HepG2 (cell line): ENCODE data around the gene NRL. TPM values are rescaled to one million over a fixed set of nuclear protein-coding genes. Genes with fewer than 3 reads are reported as not detected.

ENCODE experiments used
- DR1 ChIP-seq: sonication (generic); formaldehyde crosslinking; IDR thresholded peaks from 2 replicates; pipeline ENCODE4 v1.8.0; 2021; ENCODE audit warnings: mild to moderate bottlenecking, missing genetic modification reagents, inconsistent platforms
- E2F2 ChIP-seq: sonication (generic); formaldehyde crosslinking; IDR thresholded peaks from 2 replicates; pipeline ENCODE4 v1.4.0; 2020; ENCODE audit warnings: missing genetic modification reagents, borderline replicate concordance
- HNF1B ChIP-seq: sonication (generic); formaldehyde crosslinking; IDR thresholded peaks from 2 replicates; pipeline ENCODE4 v1.5.1; 2020; ENCODE audit warnings: mild to moderate bottlenecking, moderate library complexity, missing genetic modification reagents
- HOXD1 ChIP-seq: sonication (generic); formaldehyde crosslinking; IDR thresholded peaks from 2 replicates; pipeline ENCODE4 v1.5.0; 2020; ENCODE audit warnings: missing genetic modification reagents
- ISL2 ChIP-seq: sonication (generic); formaldehyde crosslinking; IDR thresholded peaks from 2 replicates; pipeline ENCODE4 v1.5.0; 2020; ENCODE audit warnings: missing genetic modification reagents
- JARID2 ChIP-seq: sonication (generic); formaldehyde crosslinking; IDR thresholded peaks from 2 replicates; pipeline ENCODE4 v1.8.1; 2023; ENCODE audit warnings: missing genetic modification reagents, inconsistent platforms; ENCODE audit not compliant: insufficient replicate concordance
- MAF1 ChIP-seq: sonication (generic); formaldehyde crosslinking; IDR thresholded peaks from 2 replicates; pipeline ENCODE4 v1.5.0; 2020; ENCODE audit warnings: missing genetic modification reagents, borderline replicate concordance
- MEIS1 ChIP-seq: sonication (generic); formaldehyde crosslinking; IDR thresholded peaks from 2 replicates; pipeline ENCODE4 v1.9.0; 2021; ENCODE audit warnings: mild to moderate bottlenecking, missing genetic modification reagents, moderate library complexity, borderline replicate concordance
- NONO ChIP-seq, 2 experiments: fragments of 450-650 bp in 1 of 2; sonication (generic) in 1 of 2; formaldehyde crosslinking in 1 of 2; IDR thresholded peaks in 1 of 2; conservative IDR thresholded peaks in 1 of 2; 2 replicates each; pipeline versions ENCODE4 v1.6.1 to v1.8.0; 2017 to 2022; ENCODE audit warnings: mild to moderate bottlenecking in 1 of 2, missing genetic modification reagents in 1 of 2, moderate library complexity in 1 of 2
- POLR2A ChIP-seq, 2 experiments: IDR thresholded peaks; 2 replicates each; pipeline ENCODE4 v1.6.1; 2011; ENCODE audit warnings: low read depth in 2 of 2, low read length in 2 of 2, mild to moderate bottlenecking in 1 of 2, moderate library complexity in 1 of 2; ENCODE audit not compliant: insufficient read depth in 1 of 2
- RBFOX2 ChIP-seq: fragments of 200-400 bp; formaldehyde crosslinking; IDR thresholded peaks from 2 replicates; pipeline ENCODE4 v1.6.1; 2017; ENCODE audit warnings: low read depth, mild to moderate bottlenecking, low read length
- RFXAP ChIP-seq: sonication (generic); formaldehyde crosslinking; IDR thresholded peaks from 2 replicates; pipeline ENCODE4 v1.4.0; 2020; ENCODE audit warnings: missing genetic modification reagents, borderline replicate concordance
- RXRA ChIP-seq: sonication (generic); formaldehyde crosslinking; IDR thresholded peaks from 2 replicates; pipeline ENCODE4 v1.5.1; 2020; ENCODE audit warnings: missing genetic modification reagents
- SALL2 ChIP-seq: sonication (generic); formaldehyde crosslinking; IDR thresholded peaks from 2 replicates; pipeline ENCODE4 v1.8.1; 2023; ENCODE audit warnings: mild to moderate bottlenecking, missing genetic modification reagents, inconsistent platforms
- XBP1 ChIP-seq: sonication (generic); formaldehyde crosslinking; IDR thresholded peaks from 2 replicates; pipeline ENCODE4 v1.5.0; 2020; ENCODE audit warnings: missing genetic modification reagents
- ZIK1 ChIP-seq: sonication (generic); formaldehyde crosslinking; IDR thresholded peaks from 2 replicates; pipeline ENCODE4 v1.5.0; 2020; ENCODE audit warnings: mild to moderate bottlenecking, low read depth, missing genetic modification reagents, borderline replicate concordance
- ZNF256 ChIP-seq: sonication (generic); formaldehyde crosslinking; conservative IDR thresholded peaks from 2 replicates; pipeline ENCODE4 v1.4.0; 2020; ENCODE audit warnings: missing genetic modification reagents
- ZNF275 ChIP-seq: sonication (generic); formaldehyde crosslinking; IDR thresholded peaks from 2 replicates; pipeline ENCODE4 v1.8.0; 2022; ENCODE audit warnings: missing genetic modification reagents, mild to moderate bottlenecking, inconsistent platforms, borderline replicate concordance
- ZNF329 ChIP-seq: sonication (generic); formaldehyde crosslinking; IDR thresholded peaks from 2 replicates; pipeline ENCODE4 v1.9.0; 2021; ENCODE audit warnings: low read depth, mild to moderate bottlenecking, missing genetic modification reagents
- ZNF354B ChIP-seq: sonication (generic); formaldehyde crosslinking; IDR thresholded peaks from 2 replicates; pipeline ENCODE4 v1.8.0; 2022; ENCODE audit warnings: mild to moderate bottlenecking, missing genetic modification reagents
- ZNF549 ChIP-seq: sonication (generic); formaldehyde crosslinking; IDR thresholded peaks from 2 replicates; pipeline ENCODE4 v1.5.0; 2020; ENCODE audit warnings: missing genetic modification reagents
- ZNF800 ChIP-seq: sonication (generic); formaldehyde crosslinking; IDR thresholded peaks from 2 replicates; pipeline ENCODE4 v1.4.0; 2020; ENCODE audit warnings: missing genetic modification reagents
- ZZZ3 ChIP-seq: sonication (generic); formaldehyde crosslinking; IDR thresholded peaks from 2 replicates; pipeline ENCODE4 v1.4.0; 2020; ENCODE audit warnings: missing genetic modification reagents, mild to moderate bottlenecking, borderline replicate concordance
- polyA plus RNA-seq, 8 experiments: library from polyadenylated mRNA; depleted of rRNA in 3 of 8; stranded (reverse) in 7 of 8; unstranded in 1 of 8; fragments of >200 nt; fragmentation: Illumina TruSeq in 4 of 8; extraction: Trizol in 4 of 8; gene quantifications; 2 replicates each; pipeline versions ENCODE4 v1.2.1 to v1.2.3, GENCODE V29; 2011 to 2016; ENCODE audit warnings: low read depth in 4 of 8, missing spikeins in 1 of 8, mixed read lengths in 1 of 8; ENCODE audit not compliant: insufficient read depth in 1 of 8
- total RNA-seq, 5 experiments: library from RNA; depleted of rRNA; stranded (reverse); fragments of >200 nt; fragmentation: Illumina TruSeq; extraction: Trizol; gene quantifications; 2 replicates each; pipeline ENCODE4 v1.2.3, GENCODE V29; 2016; ENCODE audit warnings: low read depth in 1 of 5

The NRL gene
- total and polyA plus RNA-seq, 2 of the 13 experiments (the other 11 are each of a cell fraction or from before 2014, with no cell fraction given), result 2.5 to 4.7 TPM

- TF ChIP-seq ZNF275 (CRISPR knock-in tag), result 0 out of 2 replicates have a peak, but pooled peaks have one; percentile 25
- no peak for TF ChIP-seq ZNF329 (CRISPR knock-in tag)
- peak; percentile 20 for TF ChIP-seq JARID2 (CRISPR knock-in tag)
- TF ChIP-seq DR1, result no peak
- no peak for TF ChIP-seq ZNF354B
- TF ChIP-seq ZNF549, result peak; percentile 77
- no peak; the same call in 1 of the 2 replicates for TF ChIP-seq SALL2 (CRISPR knock-in tag)
- TF ChIP-seq HOXD1 (CRISPR knock-in tag), result no peak
- TF ChIP-seq RXRA (CRISPR knock-in tag), result 0 out of 2 replicates have a peak, but pooled peaks have one; percentile 6
- TF ChIP-seq POLR2A (IDR thresholded peaks at IDR 0.05; ENCODE audit: insufficient read depth in 1 of 2, low read depth in 2 of 2, low read length in 2 of 2), result 0 out of 4 replicates have a peak, but pooled peaks of 1 of the 2 experiments have one; percentile 9
- peak; percentile 3; the same call in 1 of the 2 replicates for TF ChIP-seq RBFOX2
- 0 out of 2 replicates have a peak, but pooled peaks have one; percentile 4 for TF ChIP-seq RFXAP (CRISPR knock-in tag)
- TF ChIP-seq ZNF800 (CRISPR knock-in tag), result 0 out of 2 replicates have a peak, but pooled peaks have one; percentile 32
- 0 out of 2 replicates have a peak, but pooled peaks have one; percentile 7 for TF ChIP-seq E2F2 (CRISPR knock-in tag)
- no peak for TF ChIP-seq NONO (IDR thresholded peaks at IDR 0.05)
- TF ChIP-seq NONO (CRISPR knock-in tag; conservative IDR thresholded peaks at IDR 0.05), result 0 out of 2 replicates have a peak, but pooled peaks have one; percentile 31
- TF ChIP-seq ZNF256 (CRISPR knock-in tag), result peak; percentile 17; the same call in 1 of the 2 replicates
- peak; percentile 33; the same call in 1 of the 2 replicates for TF ChIP-seq MAF1 (CRISPR knock-in tag)
- TF ChIP-seq ZIK1 (CRISPR knock-in tag), result 0 out of 2 replicates have a peak, but pooled peaks have one; percentile 0
- peak; percentile 52; the same call in 1 of the 2 replicates for TF ChIP-seq MEIS1
- TF ChIP-seq ZZZ3 (CRISPR knock-in tag), result no peak
- TF ChIP-seq ISL2, result 0 out of 2 replicates have a peak, but pooled peaks have one; percentile 16
- 0 out of 2 replicates have a peak, but pooled peaks have one; percentile 20 for TF ChIP-seq XBP1 (CRISPR knock-in tag)
- TF ChIP-seq HNF1B (CRISPR knock-in tag), result peak; percentile 68; the same call in 1 of the 2 replicates
These were observed 33.0 kb downstream of the NRL start (continued) for GRCh38 chr14:24081739-24082211.
